ENCODE data around the gene RASA3.
A peak's percentile ranks its signal among the peaks of the same experiment; 100 is the strongest.

RASA3 gene

DNA sequence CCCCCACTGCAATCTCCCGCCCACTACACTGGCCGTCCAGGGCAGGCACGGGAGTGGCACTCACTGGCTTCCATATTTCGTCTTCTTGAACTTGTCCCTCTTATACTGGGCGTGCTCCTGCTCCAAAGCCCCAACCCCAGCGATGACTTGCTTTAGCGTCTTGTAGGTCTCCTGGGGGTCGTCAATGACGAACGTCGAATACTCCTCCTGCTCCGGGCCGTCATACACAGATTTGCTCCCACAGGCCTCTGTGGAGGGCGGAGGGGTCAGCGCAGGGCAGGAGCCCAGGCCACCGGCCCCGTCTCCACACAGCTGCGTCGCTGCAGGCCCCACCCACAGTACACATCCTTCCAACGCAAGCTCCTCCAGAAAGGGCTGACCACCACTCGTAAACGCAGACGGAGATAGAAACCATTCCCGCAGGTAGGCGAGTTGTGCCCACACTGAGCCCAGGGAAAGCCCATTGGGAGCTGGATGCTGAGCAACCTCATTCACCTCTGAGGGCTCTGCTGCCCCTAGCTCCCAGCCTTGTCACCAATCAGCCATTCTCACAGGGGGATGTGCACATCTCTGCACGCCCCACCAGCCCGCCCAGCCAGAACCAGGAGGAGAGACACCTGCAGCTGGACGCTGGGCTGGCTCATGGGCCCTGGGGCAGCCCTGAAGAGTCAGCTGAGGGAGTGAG is 150.7 kb downstream of the RASA3 start:
- no peak for DNase-seq (ENCODE audit: low read depth)

- DNase-seq (ENCODE audit: low read depth): no peak
Measured at GRCh38 chr13:113981194-113981605, 151.2 kb downstream of the RASA3 start.

DNA sequence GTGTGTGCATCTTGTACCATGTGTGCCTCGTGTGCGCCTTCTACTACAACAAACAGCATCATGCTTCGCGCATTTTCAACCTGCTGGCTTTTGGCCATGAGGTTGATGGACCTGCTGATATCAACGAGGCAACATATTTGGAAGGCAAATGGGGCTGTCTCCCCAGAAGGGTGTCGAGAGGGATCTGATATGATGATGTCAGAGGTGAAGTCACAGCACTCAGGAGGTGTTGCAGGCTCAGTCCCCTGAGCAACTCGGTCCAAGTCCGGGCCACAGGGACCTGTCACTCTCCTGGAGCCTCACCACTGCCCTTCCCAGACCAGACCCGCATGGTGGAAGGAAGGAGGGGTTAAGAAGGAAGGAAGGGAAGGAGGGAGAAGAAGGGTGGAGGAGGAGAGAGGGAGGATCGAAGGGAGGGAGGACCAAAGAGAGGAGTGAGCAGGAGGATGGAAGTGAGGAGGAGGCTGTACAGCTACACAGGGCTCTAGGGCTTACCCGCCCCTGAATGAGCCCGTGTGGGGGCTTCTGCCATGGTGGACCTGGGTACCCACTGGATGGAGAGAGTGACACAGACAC is 151.8 kb downstream of the RASA3 start:
- DNase-seq (ENCODE audit: low read depth): no peak

DNA sequence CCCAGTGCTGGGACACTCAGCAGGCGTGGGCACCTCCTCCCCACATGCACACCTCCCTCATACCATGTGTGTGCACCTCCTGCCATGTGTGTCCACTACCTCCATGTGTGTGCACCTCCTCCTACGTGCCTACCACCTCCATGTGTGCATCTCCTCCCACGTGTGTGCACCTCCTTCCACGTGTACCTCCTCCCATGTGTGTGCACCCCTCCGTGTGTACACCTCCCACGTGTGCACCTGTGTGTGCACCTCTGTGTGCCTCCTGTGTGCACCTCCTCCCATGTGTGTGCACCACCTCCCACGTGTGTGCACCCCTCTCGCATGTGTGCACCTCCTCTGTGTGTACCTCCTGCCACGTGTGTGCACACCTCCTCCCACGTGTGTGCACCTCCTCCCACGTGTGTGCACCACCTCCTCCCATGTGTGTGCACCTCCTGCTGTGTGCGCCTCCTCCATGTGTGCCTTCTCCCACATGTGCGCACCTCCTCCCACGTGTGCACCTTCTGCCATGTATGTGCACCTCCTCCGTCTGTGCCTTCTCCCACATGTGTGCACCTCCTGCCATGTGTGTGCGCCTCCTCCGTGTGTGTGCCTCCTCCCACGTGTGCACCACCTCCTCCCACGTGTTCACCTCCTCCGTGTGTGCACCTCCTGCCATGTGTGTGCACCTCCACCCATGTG is 152.5 kb downstream of the RASA3 start:
- DNase-seq (ENCODE audit: low read depth): no peak

DNA sequence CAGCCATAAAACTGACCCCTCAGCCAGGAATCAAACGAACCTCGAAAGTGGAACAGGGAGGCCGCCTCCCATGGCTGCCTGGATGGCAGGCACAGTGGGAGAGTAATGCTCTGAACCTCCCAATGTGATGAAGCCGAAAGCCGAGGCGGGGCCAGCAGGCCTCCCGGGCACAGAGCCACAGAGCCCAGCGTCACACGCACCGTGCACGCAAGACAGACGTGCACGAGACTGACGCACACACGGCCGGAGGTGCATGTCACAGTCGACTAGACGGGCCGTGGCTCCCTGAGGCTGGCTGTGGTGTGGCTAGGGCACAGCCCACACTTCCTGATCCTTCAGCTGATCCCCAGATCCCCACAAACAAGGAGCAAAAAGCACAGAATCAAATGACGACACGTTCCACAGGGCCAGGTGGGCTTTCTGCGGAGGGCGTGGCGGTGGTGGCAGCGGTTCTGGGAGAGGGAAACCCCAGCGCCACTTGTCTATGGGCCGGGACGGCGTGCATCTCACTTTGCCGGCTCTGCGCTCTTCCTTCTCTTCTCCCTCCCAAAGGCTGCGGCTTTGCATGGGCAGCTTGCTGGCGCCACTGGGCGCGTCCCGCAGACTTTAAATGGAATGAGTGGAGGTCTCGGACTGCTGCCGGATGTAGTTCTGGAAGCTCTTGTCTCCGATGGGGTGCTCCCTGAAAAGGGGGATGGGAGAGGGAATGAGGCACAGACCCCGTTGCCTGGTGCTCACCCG is 153.5 kb downstream of the RASA3 start:
- no peak for DNase-seq (ENCODE audit: low read depth)

DNA sequence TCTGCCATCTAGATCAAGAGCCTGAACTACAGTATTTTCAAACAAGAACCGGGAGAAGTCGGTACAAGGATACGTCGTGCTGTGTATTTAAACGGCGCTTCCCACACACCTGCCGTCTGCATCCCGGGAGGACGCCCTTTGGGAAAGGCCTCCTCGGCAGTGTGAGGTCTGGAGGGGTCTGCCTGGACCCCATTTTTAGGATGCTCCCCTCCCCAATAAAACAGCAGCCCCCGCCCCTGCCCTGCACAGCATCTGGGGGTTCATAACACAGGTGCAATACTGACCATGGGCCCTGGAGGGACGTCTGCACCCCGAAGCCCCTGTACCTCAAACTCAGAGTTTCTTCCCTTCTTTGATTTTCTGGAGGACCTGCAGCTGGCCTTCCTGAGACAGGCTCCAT is 154.4 kb downstream of the RASA3 start:
- DNase-seq (ENCODE audit: low read depth): no peak

GRCh38 chr13:113976711-113977684 is 155.4 kb downstream of the RASA3 start:
- peak; percentile 26 for DNase-seq (ENCODE audit: low read depth)

GRCh38 chr13:113975416-113975815 is 157.0 kb downstream of the RASA3 start:
- DNase-seq (ENCODE audit: low read depth): no peak

GRCh38 chr13:113974304-113975281 is 157.8 kb downstream of the RASA3 start:
- DNase-seq (ENCODE audit: low read depth): no peak

GRCh38 chr13:113973218-113974164 is 158.9 kb downstream of the RASA3 start, which contains the start of gene C13orf46:
C13orf46 (minus strand) TSS chr13:113974076; CDS start chr13:113973997, 79 bp downstream.
- DNase-seq (ENCODE audit: low read depth): no peak

DNA sequence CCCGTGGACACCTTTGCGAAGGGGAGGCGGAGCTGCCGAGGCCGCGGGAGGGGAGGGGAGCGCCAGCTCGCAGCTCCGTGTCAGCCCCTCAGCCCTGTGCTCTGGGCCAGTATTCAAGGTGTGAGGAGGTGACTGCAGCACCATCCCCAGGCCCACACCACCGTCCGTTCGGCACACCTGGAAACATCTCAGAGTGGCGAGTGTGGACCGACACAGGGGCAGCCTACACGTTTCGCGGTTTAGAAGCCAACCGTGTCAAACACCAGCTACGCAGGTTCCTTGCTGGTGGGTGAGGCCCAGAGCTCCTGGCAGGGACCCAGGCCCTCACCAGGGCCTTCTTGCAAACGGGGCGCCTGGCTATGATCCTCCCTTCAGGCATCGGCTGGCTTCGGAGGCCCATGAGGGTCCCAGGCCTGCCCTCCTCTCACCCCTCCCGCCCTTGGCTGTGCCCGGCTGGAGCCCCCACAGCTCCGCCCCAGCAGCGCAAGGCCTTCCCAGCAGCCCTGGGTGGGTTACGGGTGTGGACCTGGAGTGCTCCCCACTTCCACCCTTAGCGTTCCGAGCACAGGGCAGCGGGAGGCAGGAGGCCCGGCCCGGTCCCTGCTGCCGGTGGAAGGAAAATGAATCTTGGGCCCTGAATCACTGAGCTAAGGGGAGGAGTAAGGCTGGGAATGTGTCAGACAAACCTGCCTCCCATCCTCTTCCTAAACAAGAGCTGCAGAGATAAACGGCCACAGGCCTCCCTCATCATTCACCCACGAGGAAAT is 159.8 kb downstream of the RASA3 start:
- no peak for DNase-seq (ENCODE audit: low read depth)

- no peak for DNase-seq (ENCODE audit: low read depth)
Measured at GRCh38 chr13:113971471-113972231, 160.8 kb downstream of the RASA3 start.

GRCh38 chr13:113970810-113971470 is 161.5 kb downstream of the RASA3 start:
- DNase-seq (ENCODE audit: low read depth): no peak

- DNase-seq (ENCODE audit: low read depth): no peak
Measured at GRCh38 chr13:113969973-113970611, 162.3 kb downstream of the RASA3 start.

- no peak for DNase-seq (ENCODE audit: low read depth)
Measured at GRCh38 chr13:113969311-113969972, 163.0 kb downstream of the RASA3 start.

Data from non-pigmented ciliary epithelial cell (primary cell).